Parathyroid adenoma (tissue), 2 donors: ENCODE results near the gene NKX6-1.

Experiments used
- H2AFZ ChIP-seq: fragments of 300-600 bp; sonication (generic); one replicate; pipeline ENCODE4 v1.7.0; 2017; ENCODE audit warnings: antibody characterized with exemption, mild to moderate bottlenecking
- H3K27ac ChIP-seq: fragments of 300-600 bp; sonication (generic); one replicate; pipeline ENCODE4 v1.7.0; 2017
- H3K27me3 ChIP-seq: fragments of 300-600 bp; sonication (generic); one replicate; pipeline ENCODE4 v1.7.0; 2017; ENCODE audit warnings: low read length; ENCODE audit not compliant: control insufficient read depth, insufficient read depth
- H3K36me3 ChIP-seq: fragments of 300-600 bp; sonication (generic); one replicate; pipeline ENCODE4 v1.7.0; 2017; ENCODE audit warnings: low read length; ENCODE audit not compliant: control insufficient read depth, insufficient read depth
- H3K4me1 ChIP-seq: fragments of 300-600 bp; sonication (generic); one replicate; pipeline ENCODE4 v1.7.0; 2017; ENCODE audit warnings: control low read depth
- H3K4me2 ChIP-seq: fragments of 300-600 bp; sonication (generic); one replicate; pipeline ENCODE4 v1.7.0; 2017; ENCODE audit warnings: low read length
- H3K4me3 ChIP-seq: fragments of 300-600 bp; sonication (generic); one replicate; pipeline ENCODE4 v1.7.0; 2017; ENCODE audit warnings: low read depth, low read length
- H3K79me2 ChIP-seq: fragments of 300-600 bp; sonication (generic); one replicate; pipeline ENCODE4 v1.7.0; 2017; ENCODE audit warnings: control low read depth
- H3K9ac ChIP-seq: fragments of 300-600 bp; sonication (generic); one replicate; pipeline ENCODE4 v1.7.0; 2017; ENCODE audit warnings: mild to moderate bottlenecking
- H3K9me3 ChIP-seq: fragments of 300-600 bp; sonication (generic); one replicate; pipeline ENCODE4 v1.7.0; 2017; ENCODE audit warnings: low read length; ENCODE audit not compliant: control insufficient read depth
- CTCF ChIP-seq: fragments of 300-600 bp; sonication (generic); IDR thresholded peaks from one replicate; pipeline ENCODE4 v1.7.0; 2017; ENCODE audit warnings: antibody characterized with exemption, mild to moderate bottlenecking
- donor health status: primary hyperparathyroidism.

Gene NKX6-1

GRCh38 chr4:84443523-84443922 is 55.6 kb downstream of the NKX6-1 start:
- H3K9me3 ChIP-seq: no peaks in the 10 kb centered on the region
- no peaks in the 10 kb centered on the region for H3K4me1 ChIP-seq
- no peak overlapping the region for H3K4me3 ChIP-seq
- TF ChIP-seq CTCF: no peak
- no peak overlapping the region for H3K27ac ChIP-seq
- H3K9ac ChIP-seq: no peak overlapping the region
- H3K36me3 ChIP-seq: no peaks in the 10 kb centered on the region
- no peak overlapping the region for H2AFZ ChIP-seq
- H3K4me2 ChIP-seq: no peak overlapping the region
- H3K27me3 ChIP-seq: no peaks in the 10 kb centered on the region
- H3K79me2 ChIP-seq: no peaks in the 10 kb centered on the region

- Histone ChIP-seq H3K9ac (no peak overlapping the region), H3K27ac (no peak overlapping the region), H3K36me3 (no peaks in the 10 kb centered on the region), H3K27me3 (no peaks in the 10 kb centered on the region), H2AFZ (no peak overlapping the region), H3K79me2 (no peaks in the 10 kb centered on the region), H3K4me2 (no peak overlapping the region), H3K4me3 (no peak overlapping the region), H3K9me3 (no peaks in the 10 kb centered on the region), H3K4me1 (no peaks in the 10 kb centered on the region)
- TF ChIP-seq CTCF: no peak
Measured at GRCh38 chr4:84442778-84443177, 56.3 kb downstream of the NKX6-1 start.
